IMR-90 (cell line): ENCODE measurements around the gene NAV2.

Experiments used
- CTCF ChIP-seq: conservative IDR thresholded peaks from 2 replicates; pipeline ENCODE4 v1.5.1; 2012; ENCODE audit warnings: mild to moderate bottlenecking, low read depth, low read length, improper control_type of control experiment
- MAFK ChIP-seq: IDR thresholded peaks from 2 replicates; pipeline ENCODE4 v1.6.1; 2012; ENCODE audit warnings: low read depth, low read length, improper control_type of control experiment
- POLR2A ChIP-seq: IDR thresholded peaks from 2 replicates; pipeline ENCODE4 v1.6.1; 2012; ENCODE audit warnings: mild to moderate bottlenecking, low read depth, low read length
- USF2 ChIP-seq: fragments of 150-350 bp; IDR thresholded peaks from 2 replicates; pipeline ENCODE4 v1.6.1; 2017; ENCODE audit warnings: mild to moderate bottlenecking, antibody characterized with exemption, low read length, low read depth

GRCh38 chr11:19715373-19715772, 2.7 kb downstream of the NAV2 start:
- TF ChIP-seq CTCF (no peak), POLR2A (peak; percentile 43; the same call in 1 of the 2 replicates), USF2 (no peak), MAFK (no peak)
